ENCODE data around the gene BMI1.
"Not testable (repeated sequence)": the region's sequence is repeated elsewhere in the genome, so short reads cannot be mapped to it uniquely, and the experiment has no call there.

BMI1 gene

DNA sequence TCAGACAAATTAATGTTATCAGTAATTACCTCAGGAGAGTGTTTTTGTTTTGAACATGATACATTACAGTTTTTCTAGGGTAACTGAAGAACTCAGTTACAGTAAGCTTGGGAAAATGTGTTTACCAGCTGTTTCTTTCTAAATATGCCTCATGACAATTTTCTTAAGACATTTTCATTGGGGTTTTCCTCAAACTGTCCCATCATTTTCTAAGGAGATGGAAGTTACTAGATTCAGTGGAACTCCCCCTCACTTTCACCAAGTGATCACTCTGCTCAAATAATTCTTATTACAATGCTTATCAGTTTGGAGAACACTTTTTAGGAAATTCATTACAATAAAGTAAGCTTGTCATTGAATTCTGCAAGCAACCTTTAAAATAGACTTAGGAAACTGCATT is 18.0 kb downstream of the BMI1 start:
- H3K4me3 ChIP-seq (ENCODE audit: low read depth, low read length) = no peak overlapping the region

DNA sequence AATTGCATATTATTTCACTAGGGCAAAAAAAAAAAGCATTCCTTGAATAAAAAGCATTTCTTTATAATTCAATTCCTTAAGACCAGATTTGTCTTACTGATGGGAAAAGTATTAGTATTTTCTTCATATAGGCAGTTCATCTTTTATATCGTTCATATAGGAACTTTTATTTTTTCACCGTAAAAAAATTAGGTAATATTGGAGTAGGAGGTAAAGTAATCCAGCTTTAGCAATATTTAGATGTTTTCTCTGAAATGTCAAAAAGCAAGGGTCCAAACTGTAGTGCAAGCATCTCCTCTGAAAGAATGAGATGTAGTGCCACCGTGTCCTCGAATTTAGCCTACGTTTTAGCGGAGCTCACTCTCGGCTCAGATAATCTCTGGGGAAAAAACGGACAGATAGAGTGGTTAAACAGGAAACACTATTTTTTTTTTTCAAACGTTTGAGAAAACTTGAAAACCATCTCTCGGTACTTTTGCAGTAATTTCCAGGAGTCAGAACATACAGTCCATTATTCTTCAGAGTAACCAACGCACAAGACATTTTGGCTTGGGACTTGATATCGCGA is 18.9 kb downstream of the BMI1 start:
- H3K4me3 ChIP-seq (ENCODE audit: low read depth, low read length) = peak overlapping the region; percentile 49

DNA sequence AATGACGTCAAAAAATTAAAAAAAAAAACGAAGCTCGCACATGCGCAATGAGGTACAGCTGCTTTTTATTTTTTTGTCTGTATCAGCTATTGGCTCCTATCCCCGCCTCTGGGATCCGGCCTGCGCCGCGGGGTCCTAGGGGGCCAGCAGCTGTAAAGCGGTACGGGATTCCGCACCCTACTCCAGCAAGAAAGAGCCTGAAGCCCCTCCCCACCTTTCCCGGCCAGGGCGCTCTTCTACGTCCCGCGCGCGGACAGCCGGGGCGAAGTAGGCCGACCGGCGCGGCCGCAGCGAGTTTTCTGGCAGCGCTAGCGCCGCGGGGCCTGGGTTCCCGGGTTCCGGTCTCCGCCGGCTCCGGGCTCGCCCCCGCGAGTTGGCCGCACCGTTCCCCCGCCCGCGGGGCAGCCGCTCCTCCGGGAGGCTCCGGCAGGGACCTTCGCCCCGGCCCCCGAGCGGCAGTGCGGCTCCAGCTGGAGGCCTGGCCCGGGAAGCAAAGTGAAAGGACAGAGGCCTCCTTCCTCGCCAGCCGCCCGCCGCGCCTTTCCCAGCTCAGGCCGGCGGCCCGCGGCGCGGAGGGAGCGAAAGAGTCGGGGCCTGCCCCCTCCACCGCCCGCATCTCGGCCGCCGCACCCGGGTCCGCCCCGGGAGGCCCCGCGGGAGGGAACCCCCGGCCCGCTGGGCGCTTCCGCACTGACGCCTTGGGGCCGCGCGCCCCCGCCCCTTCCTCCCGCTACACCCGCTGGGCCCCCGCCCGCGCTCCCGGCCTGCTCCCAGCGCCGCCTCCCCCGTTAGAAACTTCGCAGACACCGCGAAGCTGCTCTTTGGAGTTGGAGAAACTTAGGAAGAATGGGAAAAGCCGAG is 19.7 kb downstream of the BMI1 start:
- H3K4me3 ChIP-seq (ENCODE audit: low read depth, low read length) = peak overlapping the region; percentile 49

DNA sequence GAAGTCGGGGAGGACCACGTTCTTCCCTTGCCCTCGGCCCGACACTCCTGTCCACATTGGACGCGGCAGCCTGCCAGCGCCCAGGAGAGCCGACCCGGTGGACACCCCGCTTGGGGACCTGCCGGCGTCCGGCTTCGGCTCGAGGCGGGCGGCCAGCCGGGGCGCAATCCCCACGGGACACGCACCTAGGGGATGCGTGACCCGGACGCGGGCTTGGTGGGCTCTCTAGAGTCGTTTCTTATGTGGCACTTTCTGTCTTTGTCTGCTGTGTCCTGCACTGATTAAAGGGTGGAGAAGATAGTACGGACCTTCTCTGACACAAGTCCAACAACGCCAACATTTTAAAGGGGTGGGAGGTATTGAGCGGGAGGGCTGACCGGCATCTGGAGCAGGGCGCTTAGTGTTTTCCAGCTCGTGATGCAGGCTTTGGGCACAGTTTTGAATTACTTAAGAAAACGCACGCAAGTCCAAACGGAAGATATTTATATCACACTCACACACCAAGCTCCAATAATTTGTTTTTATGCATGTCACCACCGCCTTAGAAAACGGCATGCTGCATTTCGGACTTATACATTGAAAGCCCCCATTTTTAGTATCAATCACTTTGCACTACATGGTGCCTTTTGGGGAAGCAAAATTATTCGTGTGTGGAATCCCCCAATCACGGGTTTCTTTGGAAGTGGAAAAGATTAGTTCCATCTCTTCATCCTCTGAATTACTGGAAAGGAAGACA is 20.5 kb downstream of the BMI1 start:
- peak overlapping the region; percentile 42 for H3K4me3 ChIP-seq (ENCODE audit: low read depth, low read length)

DNA sequence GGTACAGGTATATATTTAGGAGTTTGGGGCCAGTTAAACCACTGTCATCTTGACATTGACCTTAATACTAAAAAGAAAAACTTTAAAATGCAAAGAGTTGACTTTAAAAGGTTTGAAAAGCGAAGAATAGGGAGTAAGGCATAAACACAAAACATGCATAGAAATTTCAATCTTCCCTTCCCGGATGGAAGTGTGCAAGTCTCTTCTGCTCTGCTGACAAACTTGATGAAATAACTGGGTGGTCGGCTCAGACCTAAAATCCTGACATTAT is 21.0 kb downstream of the BMI1 start:
- H3K4me3 ChIP-seq (ENCODE audit: low read depth, low read length) = no peak overlapping the region

DNA sequence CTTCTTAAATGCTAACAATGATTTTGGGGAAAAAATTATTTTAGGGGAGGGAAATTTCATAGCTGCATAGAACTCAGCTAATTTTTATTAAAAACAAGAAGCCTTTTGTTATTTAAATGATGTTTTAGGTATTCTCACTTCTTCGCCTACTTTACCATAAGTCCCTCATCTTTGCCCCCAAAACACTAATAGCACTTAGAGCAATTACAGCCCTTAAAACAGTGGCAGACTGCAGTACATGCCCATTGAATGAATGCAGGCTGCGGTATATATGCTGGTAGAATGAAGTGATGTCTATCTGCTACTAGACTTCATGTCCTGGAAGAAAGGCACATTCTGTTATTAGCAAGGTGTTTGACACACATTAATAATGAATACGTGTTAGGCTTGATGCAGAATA is 21.5 kb downstream of the BMI1 start:
- no peak overlapping the region for H3K4me3 ChIP-seq (ENCODE audit: low read depth, low read length)

DNA sequence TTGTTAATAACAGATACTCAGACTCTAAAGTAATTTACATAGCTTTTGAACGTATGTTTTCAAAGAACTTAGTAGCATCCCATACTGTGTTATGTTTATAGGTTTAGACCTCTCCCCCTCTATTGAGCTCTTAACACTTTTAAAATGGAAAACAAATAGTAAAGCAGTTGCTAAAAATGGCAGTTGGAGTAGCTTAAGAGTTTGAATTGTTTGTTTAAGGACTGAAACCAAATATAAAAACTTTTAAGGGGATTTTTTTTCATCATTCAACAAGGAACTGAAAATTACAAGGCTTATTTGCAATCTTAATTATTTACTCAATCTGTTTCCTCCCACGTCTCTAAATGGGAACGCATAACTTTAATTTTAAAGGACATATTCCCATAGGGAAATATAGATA is 22.8 kb downstream of the BMI1 start:
- no peak overlapping the region for H3K4me3 ChIP-seq (ENCODE audit: low read depth, low read length)

DNA sequence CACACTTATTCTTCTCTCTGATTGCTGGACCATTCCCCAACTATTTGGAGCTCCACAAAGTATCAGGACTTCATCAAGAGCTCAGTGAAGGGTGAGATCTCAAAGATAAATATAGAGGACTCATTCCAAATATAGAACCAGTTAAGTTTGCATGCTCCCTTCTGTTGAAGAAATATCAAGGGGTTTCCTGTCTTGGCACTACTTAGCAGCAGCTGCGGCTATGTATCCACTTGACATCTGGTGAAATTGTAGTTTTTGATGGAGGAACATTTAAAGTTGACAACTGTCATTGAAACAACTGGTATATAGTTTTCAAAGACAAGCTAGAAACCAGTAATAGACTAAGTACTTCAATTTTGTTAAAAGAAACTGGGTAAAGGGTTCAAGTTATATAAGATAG is 23.4 kb downstream of the BMI1 start:
- H3K4me3 ChIP-seq (ENCODE audit: low read depth, low read length) = no peak overlapping the region

DNA sequence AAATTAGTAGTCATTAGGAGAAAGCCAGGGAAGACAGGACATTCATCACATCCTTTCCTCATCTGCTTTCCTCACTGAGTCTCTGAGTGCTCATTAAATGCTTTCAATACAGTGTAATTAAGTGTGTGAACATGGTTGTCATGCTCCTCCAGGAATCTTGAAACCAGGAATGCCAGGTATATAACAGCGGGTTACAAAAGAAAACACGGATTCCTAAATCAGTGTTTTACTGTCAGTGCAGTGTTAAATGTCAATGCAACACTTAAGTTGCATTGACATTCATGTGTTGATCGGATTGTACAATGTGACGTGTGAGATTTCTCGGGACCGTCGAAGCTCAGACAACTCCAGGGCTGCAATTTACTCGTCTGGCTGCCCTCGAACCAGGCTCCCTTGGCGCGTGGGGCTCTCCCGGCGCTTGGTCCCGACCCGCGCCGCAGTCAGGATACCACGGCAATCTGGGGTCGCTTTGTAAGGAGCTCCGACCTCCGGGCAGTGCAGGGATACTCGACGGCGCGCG is 23.9 kb downstream of the BMI1 start:
- H3K4me3 ChIP-seq (ENCODE audit: low read depth, low read length) = peak overlapping the region; percentile 40

DNA sequence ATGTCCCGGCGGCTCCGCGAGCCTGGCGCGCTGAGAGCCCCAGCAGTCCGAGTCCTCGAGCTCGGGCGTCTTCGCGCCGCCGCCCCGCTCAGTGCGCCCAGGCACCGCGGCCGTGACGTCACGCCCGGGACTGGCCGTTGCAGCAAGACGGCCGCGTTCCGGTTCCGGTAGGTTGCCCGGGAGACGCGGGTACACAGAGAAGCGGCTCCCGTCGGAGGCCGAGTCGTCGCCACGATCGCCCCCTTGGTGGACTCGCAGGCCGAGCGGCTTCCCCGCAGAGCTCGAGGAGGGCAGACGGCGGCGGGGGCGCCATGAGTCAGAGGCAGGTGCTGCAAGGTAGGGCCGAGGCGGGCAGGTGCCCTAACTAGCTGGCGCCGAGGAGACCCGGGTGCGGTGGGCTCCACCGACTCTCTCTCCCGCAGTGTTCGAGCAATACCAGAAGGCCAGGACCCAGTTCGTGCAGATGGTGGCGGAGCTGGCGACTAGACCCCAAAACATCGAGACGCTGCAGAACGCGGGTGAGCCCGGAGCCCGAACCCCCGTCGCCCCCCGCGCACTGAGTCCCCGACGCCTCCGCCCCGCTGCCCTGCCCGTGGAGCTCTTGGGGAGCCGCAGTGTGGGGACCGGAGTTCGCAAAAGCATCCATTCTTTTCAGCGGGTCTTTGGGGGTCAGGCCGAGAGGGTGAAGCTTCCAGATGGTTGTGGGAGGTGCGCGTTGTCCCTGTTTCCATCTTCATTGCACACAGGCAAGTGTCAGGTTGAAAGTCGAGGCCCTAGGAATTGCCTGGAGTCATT is 24.6 kb downstream of the BMI1 start, which contains the start of gene SPAG6:
Gene SPAG6 (plus strand): TSS at position 196 of the 795 bp plus-strand sequence. CDS start 116 bp downstream, at position 312.
- H3K4me3 ChIP-seq (ENCODE audit: low read depth, low read length) = peak within 1 kb of the TSS; percentile 40

DNA sequence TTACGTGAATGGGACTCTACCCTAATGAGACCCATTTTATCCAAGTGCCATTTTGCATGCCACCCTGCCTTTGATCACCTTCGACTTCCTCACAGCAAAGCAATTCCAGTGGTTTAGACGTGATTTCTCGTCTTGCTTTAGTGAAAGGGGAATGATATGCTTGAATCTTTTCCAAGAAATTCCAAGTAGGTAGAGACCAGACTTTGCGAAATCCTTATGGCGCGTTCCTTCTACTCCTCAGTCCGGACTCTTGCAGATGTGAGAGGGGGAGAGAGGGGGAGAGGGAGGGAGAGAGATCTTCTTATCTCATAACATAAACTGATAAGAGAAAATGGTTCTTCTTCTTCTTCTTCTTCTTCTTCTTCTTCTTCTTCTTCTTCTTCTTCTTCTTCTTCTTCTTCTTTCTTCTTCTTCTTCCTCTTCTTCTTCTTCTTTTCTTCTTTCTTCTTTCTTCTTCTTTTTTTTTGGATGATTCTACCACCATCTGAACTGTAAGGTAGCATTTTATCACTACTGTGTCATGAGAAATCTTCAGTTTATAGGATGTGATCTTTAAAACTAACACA is 25.3 kb downstream of the BMI1 start:
- peak overlapping the region; percentile 40 for H3K4me3 ChIP-seq (ENCODE audit: low read depth, low read length)

DNA sequence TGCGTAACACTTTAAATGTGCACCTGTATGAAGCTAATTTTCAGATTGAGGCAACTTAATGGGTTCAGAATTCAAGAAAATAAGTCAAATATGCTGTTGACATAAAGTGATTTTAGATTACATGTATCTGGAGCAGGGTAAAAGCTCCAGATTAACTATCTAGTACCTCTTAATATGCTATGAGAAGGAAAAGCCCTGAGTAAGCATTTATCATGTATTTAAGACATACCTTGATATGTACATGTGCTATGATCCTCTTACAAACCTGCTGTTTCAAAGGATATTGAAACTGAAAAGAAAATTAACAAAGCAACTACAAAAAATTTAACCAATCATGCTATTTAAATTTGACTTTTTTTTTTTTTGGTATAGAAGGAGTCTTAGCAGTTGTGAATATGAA is 28.9 kb downstream of the BMI1 start:
- no peak overlapping the region for H3K4me3 ChIP-seq (ENCODE audit: low read depth, low read length)

DNA sequence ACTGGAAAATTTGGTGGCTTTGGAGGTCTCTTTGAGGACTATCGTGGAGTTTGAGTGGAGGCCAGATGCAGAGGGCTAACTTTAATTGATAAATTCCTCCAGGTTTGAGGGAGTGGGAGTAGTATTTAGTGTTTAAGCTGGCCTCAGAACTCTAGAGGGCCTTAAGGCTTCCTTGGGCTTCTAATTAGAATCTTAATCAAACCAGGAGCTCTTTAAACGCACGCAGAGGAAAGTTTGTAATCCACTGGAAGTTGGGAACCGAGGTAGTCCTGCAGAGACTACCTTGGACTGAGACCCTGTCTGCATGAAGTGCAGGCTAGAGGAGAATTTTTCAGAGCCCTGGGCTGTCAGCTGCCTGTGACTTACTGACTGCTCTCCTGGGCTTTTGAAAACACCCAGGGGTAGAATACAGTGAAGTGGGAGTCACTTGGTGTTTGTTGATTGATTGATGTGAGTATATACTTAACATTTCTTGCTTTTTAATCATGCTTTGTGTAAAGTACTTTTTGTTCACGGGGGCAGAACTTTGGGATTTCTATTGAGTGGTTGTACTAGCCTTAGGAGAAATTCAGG is 30.3 kb downstream of the BMI1 start:
- H3K4me3 ChIP-seq (ENCODE audit: low read depth, low read length) = no peak overlapping the region

DNA sequence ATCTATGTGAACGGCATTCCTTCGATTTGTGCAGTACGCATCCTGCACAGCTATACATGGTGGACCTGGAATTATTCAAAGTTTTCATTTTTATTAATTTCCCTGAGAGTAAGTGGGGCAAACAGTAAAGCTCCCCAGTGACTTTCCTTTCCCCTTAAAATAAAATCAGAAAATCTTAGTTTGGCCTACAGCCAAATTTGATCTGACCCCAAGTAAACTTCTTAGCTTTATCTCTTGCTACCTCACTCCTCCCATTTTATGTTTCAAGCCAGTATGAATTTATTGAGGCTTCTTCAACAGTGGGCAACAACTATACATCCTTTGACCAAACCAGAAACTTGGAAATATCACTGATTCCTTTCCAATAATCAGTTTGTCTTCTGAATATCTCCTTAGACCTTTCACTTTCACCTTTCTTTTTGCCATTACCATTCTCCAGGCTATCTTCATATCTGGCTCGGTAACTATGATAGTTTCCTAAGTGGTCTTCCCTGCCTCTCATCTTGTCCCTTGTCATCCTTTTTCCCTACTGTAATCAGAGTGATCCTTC is 35.5 kb downstream of the BMI1 start:
- H3K4me3 ChIP-seq (ENCODE audit: low read depth, low read length) = no peak overlapping the region

DNA sequence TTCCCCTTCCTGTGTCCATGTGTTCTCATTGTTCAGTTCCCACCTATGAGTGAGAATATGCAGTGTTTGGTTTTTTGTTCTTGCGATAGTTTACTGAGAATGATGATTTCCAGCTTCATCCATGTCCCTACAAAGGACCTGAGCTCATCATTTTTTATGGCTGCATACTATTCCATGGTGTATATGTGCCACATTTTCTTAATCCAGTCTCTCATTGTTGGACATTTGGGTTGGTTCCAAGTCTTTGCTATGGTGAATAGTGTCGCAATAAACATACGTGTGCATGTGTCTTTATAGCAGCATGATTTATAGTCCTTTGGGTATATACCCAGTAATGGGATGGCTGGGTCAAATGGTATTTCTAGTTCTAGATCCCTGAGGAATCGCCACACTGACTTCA is 36.9 kb downstream of the BMI1 start:
- not testable (repeated sequence) for H3K4me3 ChIP-seq (ENCODE audit: low read depth, low read length)

DNA sequence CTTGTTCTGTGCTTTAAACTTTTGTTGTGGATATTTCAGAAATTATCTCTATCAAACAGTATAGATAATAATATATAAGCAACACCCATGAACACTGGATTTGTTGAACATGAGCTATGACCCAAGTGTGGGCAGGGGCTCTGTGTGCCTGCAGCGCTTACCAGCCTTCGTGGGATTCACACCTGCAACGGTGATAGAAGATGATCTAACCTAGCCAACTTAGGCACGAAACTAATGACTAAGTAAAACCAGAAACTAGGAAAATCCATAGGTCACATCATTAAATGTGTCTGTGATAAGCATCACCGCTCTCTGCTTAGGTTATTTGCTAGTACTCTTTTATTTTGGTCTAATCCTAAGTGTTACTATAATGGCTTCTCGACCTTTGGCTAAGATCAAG is 42.4 kb downstream of the BMI1 start:
- H3K4me3 ChIP-seq (ENCODE audit: low read depth, low read length) = no peak overlapping the region

DNA sequence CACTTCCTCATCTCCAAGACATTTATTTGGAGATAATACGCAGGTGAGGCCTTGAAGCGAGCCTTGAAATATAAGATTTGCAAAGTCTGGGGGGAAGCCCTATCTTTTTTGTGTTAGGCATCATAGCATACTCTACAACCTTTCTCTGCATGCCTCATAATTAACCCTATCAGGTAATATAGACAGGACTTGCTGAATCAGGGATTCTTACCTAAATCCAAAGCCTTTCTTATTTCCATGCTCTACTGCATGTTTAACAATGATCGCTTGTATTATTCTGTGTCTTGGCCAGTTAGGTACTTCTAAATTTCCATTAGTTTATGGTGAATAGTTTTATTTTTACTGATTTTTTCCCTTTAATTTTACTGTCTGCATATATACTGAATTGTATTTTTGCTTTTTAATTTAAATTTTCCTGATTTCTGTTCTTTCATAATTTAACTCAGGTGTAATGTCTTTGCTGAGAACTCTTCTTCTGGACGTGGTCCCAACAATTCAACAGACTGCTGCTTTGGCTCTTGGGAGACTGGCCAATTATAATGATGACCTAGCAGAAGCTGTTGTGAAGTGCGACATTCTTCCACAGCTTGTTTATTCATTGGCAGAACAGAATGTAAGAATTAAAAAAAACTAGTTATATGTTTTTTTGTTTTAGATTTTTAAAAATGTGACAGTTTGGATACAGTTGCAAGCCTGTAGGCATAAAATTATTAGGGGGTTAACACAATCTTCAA is 43.7 kb downstream of the BMI1 start:
- no peak overlapping the region for H3K4me3 ChIP-seq (ENCODE audit: low read depth, low read length)

DNA sequence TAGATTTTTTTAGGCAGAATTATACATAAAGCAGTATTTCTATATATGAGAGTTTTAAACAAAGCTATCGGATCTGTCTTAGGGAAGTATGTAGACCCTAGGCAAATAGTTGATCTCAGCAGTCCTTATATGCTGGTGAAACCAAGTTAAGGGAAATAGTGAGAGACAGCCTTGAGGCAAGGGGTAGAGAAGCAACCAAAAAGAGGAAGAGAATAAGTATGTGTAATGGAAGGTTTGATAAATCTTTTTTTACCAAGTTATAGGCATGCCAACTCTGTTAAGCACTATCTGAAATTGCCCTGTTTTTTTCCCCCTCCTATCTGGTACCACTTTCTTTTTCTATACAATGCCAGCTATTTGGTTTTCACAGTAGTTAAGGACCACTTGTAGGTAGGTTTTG is 44.3 kb downstream of the BMI1 start:
- H3K4me3 ChIP-seq (ENCODE audit: low read depth, low read length) = no peak overlapping the region

DNA sequence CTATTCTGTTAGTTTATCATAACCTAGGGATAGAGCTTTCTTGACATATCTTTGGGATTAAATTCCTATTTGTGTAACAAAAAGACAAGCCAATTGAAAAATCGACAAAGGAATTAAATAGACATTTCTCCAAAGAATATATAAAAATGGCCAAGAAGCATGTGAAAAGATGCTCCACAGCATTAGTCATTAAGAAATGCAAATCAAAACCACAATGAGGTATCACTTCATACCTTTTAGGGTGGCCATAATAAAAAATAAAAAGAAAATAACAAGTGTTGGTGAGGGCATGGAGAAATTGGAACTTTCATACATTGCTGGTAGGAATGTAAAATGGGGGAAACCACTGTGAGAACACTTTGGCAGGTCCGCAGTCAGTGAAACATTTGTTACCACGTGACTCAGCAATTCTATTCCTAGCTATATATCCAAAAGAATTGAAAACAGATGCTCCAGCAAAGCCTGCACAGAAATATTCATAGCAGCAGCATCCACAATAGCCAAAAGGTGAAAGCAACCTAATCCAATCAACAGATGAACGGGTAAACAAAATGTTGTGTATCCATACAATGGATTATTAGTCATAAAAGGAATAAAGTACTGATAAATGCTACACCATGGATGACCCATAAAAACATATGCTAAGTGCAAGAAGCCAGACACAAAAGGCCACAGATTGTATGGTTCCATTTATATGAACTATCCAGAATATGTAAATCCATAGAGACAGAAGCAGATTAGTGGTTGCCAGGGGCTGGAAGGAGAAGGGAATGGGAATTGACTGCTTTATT is 44.9 kb downstream of the BMI1 start:
- no peak overlapping the region for H3K4me3 ChIP-seq (ENCODE audit: low read depth, low read length)

Data from iPS-11a (cell line).